K562 (cell line): Measurements from ENCODE around the gene LRRC37B. TPM values are rescaled to one million over a fixed set of nuclear protein-coding genes. Genes with fewer than 3 reads are reported as not detected.

ENCODE experiments used
- E2F6 ChIP-seq, 2 experiments: IDR thresholded peaks; 2 replicates each; pipeline ENCODE4 v1.6.1; 2011; ENCODE audit warnings: borderline replicate concordance in 1 of 2, control low read depth in 1 of 2, low read depth in 1 of 2, low read length in 1 of 2, mild to moderate bottlenecking in 1 of 2, mixed read lengths in 1 of 2, moderate library complexity in 1 of 2; ENCODE audit not compliant: insufficient read depth in 1 of 2, insufficient read length in 1 of 2, poor library complexity in 1 of 2, severe bottlenecking in 1 of 2; ENCODE audit errors: extremely low read depth in 1 of 2
- EGR1 ChIP-seq: fragments of 450-650 bp; conservative IDR thresholded peaks from 2 replicates; pipeline ENCODE4 v1.6.1; 2017; ENCODE audit warnings: mild to moderate bottlenecking
- REST ChIP-seq, 2 experiments: fragments of 450-650 bp; formaldehyde crosslinking in 1 of 2; IDR thresholded peaks; 2 replicates each; pipeline versions ENCODE4 v1.4.0 to v1.6.1; 2014 to 2020; ENCODE audit warnings: mild to moderate bottlenecking in 2 of 2, borderline replicate concordance in 1 of 2, low read depth in 1 of 2
- SRSF3 ChIP-seq: fragments of 200-400 bp; formaldehyde crosslinking; IDR thresholded peaks from 2 replicates; pipeline ENCODE4 v1.6.1; 2016; ENCODE audit warnings: mild to moderate bottlenecking, low read length, moderate library complexity; ENCODE audit not compliant: insufficient read depth
- TGIF2 ChIP-seq: sonication (generic); formaldehyde crosslinking; IDR thresholded peaks from 2 replicates; pipeline ENCODE4 v1.8.1; 2022; ENCODE audit warnings: mild to moderate bottlenecking, missing genetic modification reagents, moderate library complexity
- XRCC5 ChIP-seq: fragments of 200-400 bp; formaldehyde crosslinking; IDR thresholded peaks from 2 replicates; pipeline ENCODE4 v1.6.1; 2017; ENCODE audit warnings: low read depth, mild to moderate bottlenecking, low read length
- ZBTB1 ChIP-seq: sonication (generic); formaldehyde crosslinking; IDR thresholded peaks from 2 replicates; pipeline ENCODE4 v1.8.1; 2023; ENCODE audit warnings: missing genetic modification reagents, low read depth, mild to moderate bottlenecking, borderline replicate concordance
- ZKSCAN1 ChIP-seq: fragments of 150-350 bp; IDR thresholded peaks from 2 replicates; pipeline ENCODE4 v1.6.1; 2016; ENCODE audit warnings: low read depth, low read length
- ZNF75A ChIP-seq: fragments of 450-650 bp; formaldehyde crosslinking; IDR thresholded peaks from 2 replicates; pipeline ENCODE4 v1.4.0; 2020; ENCODE audit warnings: mild to moderate bottlenecking
- polyA plus RNA-seq, 8 experiments: library from polyadenylated mRNA; depleted of rRNA in 4 of 8; stranded (reverse) in 5 of 8; unstranded in 3 of 8; fragments of >200 nt; fragmentation: Nextera tagmentation in 2 of 8; fragmentation: Illumina TruSeq in 1 of 8; extraction: Ambion mirVana in 2 of 8; extraction: Trizol in 1 of 8; gene quantifications; 2 replicates each; pipeline versions ENCODE4 v1.2.1 to v1.2.3, GENCODE V29; 2011 to 2014; ENCODE audit warnings: inconsistent platforms in 1 of 8, missing spikeins in 1 of 8
- total RNA-seq, 7 experiments: library from RNA; depleted of rRNA in 6 of 7; stranded (reverse); fragments of >200 nt in 6 of 7; fragmentation: Illumina TruSeq in 2 of 7; extraction: Trizol in 2 of 7; gene quantifications; 2 replicates each; pipeline versions ENCODE4 v1.2.1 to v1.2.3, GENCODE V29; 2011 to 2021; ENCODE audit warnings: low replicate concordance in 1 of 7
- TF ChIP-seq, protein P1 (sequence below): IDR thresholded peaks from 2 replicates; pipeline ENCODE4 v1.6.1; 2014; ENCODE audit warnings: antibody characterized with exemption
- TF ChIP-seq, protein P2 (sequence below): fragments of 250-450 bp; sonication (Bioruptor Pico); IDR thresholded peaks from 2 replicates; pipeline ENCODE4 v1.4.0; 2020; ENCODE audit warnings: mild to moderate bottlenecking
- TF ChIP-seq, protein P3 (sequence below): sonication (generic); formaldehyde crosslinking; IDR thresholded peaks from 2 replicates; pipeline ENCODE4 v1.8.0; 2022; ENCODE audit warnings: missing genetic modification reagents, mild to moderate bottlenecking, moderate library complexity, borderline replicate concordance

Gene LRRC37B
- total and polyA plus RNA-seq, 9 of the 15 experiments (the other 6 are each of a cell fraction or from before 2014, with no cell fraction given) = 2.7 to 19.8 (median 12.4) TPM

DNA sequence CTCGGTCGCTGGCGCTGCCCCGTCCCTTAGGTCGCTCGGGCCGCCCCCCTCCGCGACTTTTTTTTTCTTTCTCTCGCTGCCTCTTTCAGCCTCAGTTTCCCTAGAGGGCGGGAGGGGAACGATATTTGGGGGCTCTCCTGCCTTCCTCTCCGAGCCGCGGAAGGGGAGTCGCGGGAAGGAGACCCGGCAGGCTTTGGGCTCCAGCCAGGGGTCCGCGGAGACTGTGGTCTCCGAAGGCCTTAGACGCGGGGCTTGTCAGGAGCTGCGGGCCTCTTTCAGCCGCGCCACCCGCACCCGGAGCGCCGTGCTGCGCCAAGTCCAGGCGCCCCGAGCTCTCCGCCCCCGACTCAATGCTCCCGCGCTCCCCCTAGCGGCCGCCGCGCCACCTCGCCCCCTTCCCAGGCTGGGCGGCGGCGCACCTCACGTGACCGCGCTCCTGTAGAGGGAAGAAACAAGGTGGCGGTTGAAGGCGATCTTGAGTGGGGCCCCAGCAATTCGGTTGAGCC is at the start of gene LRRC37B (continued):
- TF ChIP-seq ZBTB1 (CRISPR knock-in tag) (no peak), XRCC5 (peak; percentile 96), EGR1 (peak; percentile 92), ZNF75A (CRISPR knock-in tag) (no peak), E2F6 (IDR thresholded peaks at IDR 0.05; ENCODE audit: borderline replicate concordance in 1 of 2, extremely low read depth in 1 of 2, insufficient read depth in 1 of 2, insufficient read length in 1 of 2, low read depth in 1 of 2, low read length in 1 of 2, poor library complexity in 1 of 2, severe bottlenecking in 1 of 2) (peak; percentile 59 to 82), TGIF2 (no peak), ZKSCAN1 (0 out of 2 replicates have a peak, but pooled peaks have one; percentile 33), REST (IDR thresholded peaks at IDR 0.05; ENCODE audit: borderline replicate concordance) (peak; percentile 79), REST (CRISPR knock-in tag; IDR thresholded peaks at IDR 0.05; ENCODE audit: low read depth) (no peak), SRSF3 (no peak)
- TF ChIP-seq, protein P1, sequence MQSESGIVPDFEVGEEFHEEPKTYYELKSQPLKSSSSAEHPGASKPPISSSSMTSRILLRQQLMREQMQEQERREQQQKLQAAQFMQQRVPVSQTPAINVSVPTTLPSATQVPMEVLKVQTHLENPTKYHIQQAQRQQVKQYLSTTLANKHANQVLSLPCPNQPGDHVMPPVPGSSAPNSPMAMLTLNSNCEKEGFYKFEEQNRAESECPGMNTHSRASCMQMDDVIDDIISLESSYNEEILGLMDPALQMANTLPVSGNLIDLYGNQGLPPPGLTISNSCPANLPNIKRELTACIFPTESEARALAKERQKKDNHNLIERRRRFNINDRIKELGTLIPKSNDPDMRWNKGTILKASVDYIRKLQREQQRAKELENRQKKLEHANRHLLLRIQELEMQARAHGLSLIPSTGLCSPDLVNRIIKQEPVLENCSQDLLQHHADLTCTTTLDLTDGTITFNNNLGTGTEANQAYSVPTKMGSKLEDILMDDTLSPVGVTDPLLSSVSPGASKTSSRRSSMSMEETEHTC = peak; percentile 83; the same call in 1 of the 2 replicates
- TF ChIP-seq, protein P2, sequence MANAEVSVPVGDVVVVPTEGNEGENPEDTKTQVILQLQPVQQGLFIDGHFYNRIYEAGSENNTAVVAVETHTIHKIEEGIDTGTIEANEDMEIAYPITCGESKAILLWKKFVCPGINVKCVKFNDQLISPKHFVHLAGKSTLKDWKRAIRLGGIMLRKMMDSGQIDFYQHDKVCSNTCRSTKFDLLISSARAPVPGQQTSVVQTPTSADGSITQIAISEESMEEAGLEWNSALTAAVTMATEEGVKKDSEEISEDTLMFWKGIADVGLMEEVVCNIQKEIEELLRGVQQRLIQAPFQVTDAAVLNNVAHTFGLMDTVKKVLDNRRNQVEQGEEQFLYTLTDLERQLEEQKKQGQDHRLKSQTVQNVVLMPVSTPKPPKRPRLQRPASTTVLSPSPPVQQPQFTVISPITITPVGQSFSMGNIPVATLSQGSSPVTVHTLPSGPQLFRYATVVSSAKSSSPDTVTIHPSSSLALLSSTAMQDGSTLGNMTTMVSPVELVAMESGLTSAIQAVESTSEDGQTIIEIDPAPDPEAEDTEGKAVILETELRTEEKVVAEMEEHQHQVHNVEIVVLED = peak; percentile 55; the same call in 1 of the 2 replicates
- TF ChIP-seq, protein P3, sequence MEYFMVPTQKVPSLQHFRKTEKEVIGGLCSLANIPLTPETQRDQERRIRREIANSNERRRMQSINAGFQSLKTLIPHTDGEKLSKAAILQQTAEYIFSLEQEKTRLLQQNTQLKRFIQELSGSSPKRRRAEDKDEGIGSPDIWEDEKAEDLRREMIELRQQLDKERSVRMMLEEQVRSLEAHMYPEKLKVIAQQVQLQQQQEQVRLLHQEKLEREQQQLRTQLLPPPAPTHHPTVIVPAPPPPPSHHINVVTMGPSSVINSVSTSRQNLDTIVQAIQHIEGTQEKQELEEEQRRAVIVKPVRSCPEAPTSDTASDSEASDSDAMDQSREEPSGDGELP (CRISPR knock-in tag) = peak; percentile 55; the same call in 1 of the 2 replicates
